Naive B cell (primary cell): Measurements from ENCODE around the gene SEC24D. TPM values are rescaled to one million over a fixed set of nuclear protein-coding genes. Genes with fewer than 3 reads are reported as not detected.
"Not testable (repeated sequence)": the region's sequence is repeated elsewhere in the genome, so short reads cannot be mapped to it uniquely, and the experiment has no call there.

Experiments
- ATAC-seq, 2 donors: fragments of 150-1000 bp; cut with Tn5 transposase; 2 replicates each; pipeline ENCODE4 v1.10.0; 2021; ENCODE audit warnings: low read depth in 2 of 2, mild to moderate bottlenecking in 2 of 2, moderate library complexity in 2 of 2
- DNase-seq: peaks from one replicate; pipeline ENCODE4 v3.0.0; 2022
- H3K27ac Mint-ChIP-seq, 6 donors: one replicate each; pipeline ENCODE4 v1.8.0; 2020 to 2022; ENCODE audit warnings: mild to moderate bottlenecking in 6 of 6, mixed read lengths in 6 of 6, moderate library complexity in 5 of 6, inconsistent platforms in 2 of 6
- H3K27me3 Mint-ChIP-seq, 3 donors: one replicate each; pipeline ENCODE4 v1.8.0; 2021 to 2022; ENCODE audit warnings: mixed read lengths in 3 of 3, mild to moderate bottlenecking in 1 of 3
- H3K36me3 Mint-ChIP-seq, 2 donors: one replicate each; pipeline ENCODE4 v1.8.0; 2020 to 2022; ENCODE audit warnings: mixed read lengths in 2 of 2, inconsistent platforms in 1 of 2, mild to moderate bottlenecking in 1 of 2
- H3K4me1 Mint-ChIP-seq, 3 donors: one replicate each; pipeline ENCODE4 v1.8.0; 2020 to 2022; ENCODE audit warnings: mixed read lengths in 3 of 3, inconsistent platforms in 1 of 3, mild to moderate bottlenecking in 1 of 3, moderate library complexity in 1 of 3
- H3K4me3 Mint-ChIP-seq, 8 donors: one replicate each; pipeline ENCODE4 v1.8.0; 2020 to 2022; ENCODE audit warnings: mild to moderate bottlenecking in 8 of 8, mixed read lengths in 8 of 8, moderate library complexity in 8 of 8, inconsistent platforms in 2 of 8
- H3K9me3 Mint-ChIP-seq, 7 donors: one replicate each; pipeline ENCODE4 v1.8.0; 2020 to 2022; ENCODE audit warnings: mixed read lengths in 7 of 7, mild to moderate bottlenecking in 5 of 7, inconsistent platforms in 2 of 7, moderate library complexity in 1 of 7
- polyA plus RNA-seq, 6 donors: library from polyadenylated mRNA; unstranded; fragments of 300-500 nt; fragmentation: Illumina TruSeq; gene quantifications; one replicate each; pipeline ENCODE4 v1.2.3, GENCODE V29; 2021; ENCODE audit warnings: low read depth in 6 of 6

The SEC24D gene
- polyA plus RNA-seq, 6 donors from 2014 or later = 10.7 to 13.8 (median 11.3) TPM

GRCh38 chr4:118814891-118815290 lies 21.0 kb downstream of the SEC24D start:
- DNase-seq (no peak), ATAC-seq (no peak)
- Mint-ChIP-seq H3K4me1 (no peaks in the 10 kb centered on the region), H3K4me3 (no peak overlapping the region), H3K36me3 (peaks cover 44 to 45% of the 10 kb centered on the region in 2 donors), H3K27me3 (no peaks in the 10 kb centered on the region), H3K9me3 (no peaks in the 10 kb centered on the region), H3K27ac (no peak overlapping the region)

- no peak overlapping the region for H3K4me3 Mint-ChIP-seq
- no peaks in the 10 kb centered on the region for H3K4me1 Mint-ChIP-seq
- peaks cover 46 to 50% of the 10 kb centered on the region in 2 donors for H3K36me3 Mint-ChIP-seq
- no peaks in the 10 kb centered on the region for H3K27me3 Mint-ChIP-seq
- no peak for DNase-seq
- no peak for ATAC-seq
- H3K9me3 Mint-ChIP-seq = no peaks in the 10 kb centered on the region
- H3K27ac Mint-ChIP-seq = no peak overlapping the region
Measured at GRCh38 chr4:118814058-118814457, 21.9 kb downstream of the SEC24D start.

GRCh38 chr4:118813561-118813960 lies 22.4 kb downstream of the SEC24D start:
- no peaks in the 10 kb centered on the region for H3K27me3 Mint-ChIP-seq
- no peak overlapping the region for H3K27ac Mint-ChIP-seq
- H3K4me1 Mint-ChIP-seq = no peaks in the 10 kb centered on the region
- no peak for DNase-seq
- H3K4me3 Mint-ChIP-seq = no peak overlapping the region
- ATAC-seq = no peak
- peaks cover 49 to 54% of the 10 kb centered on the region in 2 donors for H3K36me3 Mint-ChIP-seq
- no peaks in the 10 kb centered on the region for H3K9me3 Mint-ChIP-seq

GRCh38 chr4:118811832-118812231 lies 24.1 kb downstream of the SEC24D start:
- DNase-seq = no peak
- Mint-ChIP-seq H3K9me3 (no peaks in the 10 kb centered on the region), H3K36me3 (peaks cover 51 to 57% of the 10 kb centered on the region in 2 donors), H3K4me3 (no peak overlapping the region), H3K27ac (peak overlapping the region in 2 of 6 donors; percentile 10 to 30), H3K27me3 (no peaks in the 10 kb centered on the region), H3K4me1 (no peaks in the 10 kb centered on the region)
- no peak for ATAC-seq

- H3K4me1 Mint-ChIP-seq = no peaks in the 10 kb centered on the region
- H3K4me3 Mint-ChIP-seq = no peak overlapping the region
- DNase-seq (no peak), ATAC-seq (no peak)
- H3K36me3 Mint-ChIP-seq = peaks cover 51 to 57% of the 10 kb centered on the region in 2 donors
- H3K27me3 Mint-ChIP-seq = no peaks in the 10 kb centered on the region
- H3K9me3 Mint-ChIP-seq = no peaks in the 10 kb centered on the region
- H3K27ac Mint-ChIP-seq = no peak overlapping the region
Measured at GRCh38 chr4:118810991-118811764, 24.7 kb downstream of the SEC24D start.

GRCh38 chr4:118807659-118808058 lies 28.3 kb downstream of the SEC24D start:
- H3K9me3 Mint-ChIP-seq = no peaks in the 10 kb centered on the region
- H3K4me3 Mint-ChIP-seq = no peak overlapping the region
- ATAC-seq (no peak), DNase-seq (no peak)
- no peaks in the 10 kb centered on the region for H3K27me3 Mint-ChIP-seq
- H3K36me3 Mint-ChIP-seq = peaks cover 36 to 37% of the 10 kb centered on the region in 2 donors
- no peak overlapping the region for H3K27ac Mint-ChIP-seq
- H3K4me1 Mint-ChIP-seq = no peaks in the 10 kb centered on the region

- Mint-ChIP-seq H3K36me3 (peaks cover 20 to 24% of the 10 kb centered on the region in 2 donors), H3K4me1 (no peaks in the 10 kb centered on the region), H3K4me3 (no peak overlapping the region), H3K27ac (peak overlapping the region in 1 of 6 donors; percentile 80), H3K27me3 (no peaks in the 10 kb centered on the region), H3K9me3 (no peaks in the 10 kb centered on the region)
- ATAC-seq (no peak), DNase-seq (no peak)
Measured at GRCh38 chr4:118803253-118803652, 32.7 kb downstream of the SEC24D start.

- peak overlapping the region in 1 of 6 donors; percentile 21 for H3K27ac Mint-ChIP-seq
- peaks cover 22 to 27% of the 10 kb centered on the region in 2 donors for H3K36me3 Mint-ChIP-seq
- DNase-seq = no peak
- no peaks in the 10 kb centered on the region for H3K27me3 Mint-ChIP-seq
- no peaks in the 10 kb centered on the region for H3K4me1 Mint-ChIP-seq
- ATAC-seq = no peak
- H3K9me3 Mint-ChIP-seq = no peaks in the 10 kb centered on the region
- no peak overlapping the region for H3K4me3 Mint-ChIP-seq
Measured at GRCh38 chr4:118801895-118802575, 33.9 kb downstream of the SEC24D start.

GRCh38 chr4:118799231-118799942 lies 36.5 kb downstream of the SEC24D start:
- H3K27ac Mint-ChIP-seq = peak overlapping the region in 1 of 6 donors; percentile 6
- H3K27me3 Mint-ChIP-seq = no peaks in the 10 kb centered on the region
- no peak overlapping the region for H3K4me3 Mint-ChIP-seq
- DNase-seq (no peak), ATAC-seq (no peak)
- no peaks in the 10 kb centered on the region for H3K4me1 Mint-ChIP-seq
- H3K36me3 Mint-ChIP-seq = peaks cover 23 to 32% of the 10 kb centered on the region in 2 donors
- no peaks in the 10 kb centered on the region for H3K9me3 Mint-ChIP-seq

GRCh38 chr4:118798658-118799057 lies 37.3 kb downstream of the SEC24D start:
- ATAC-seq = no peak
- no peaks in the 10 kb centered on the region for H3K27me3 Mint-ChIP-seq
- peak overlapping the region in 1 of 6 donors; percentile 6 for H3K27ac Mint-ChIP-seq
- DNase-seq = no peak
- no peak overlapping the region for H3K4me3 Mint-ChIP-seq
- no peaks in the 10 kb centered on the region for H3K4me1 Mint-ChIP-seq
- H3K9me3 Mint-ChIP-seq = no peaks in the 10 kb centered on the region
- H3K36me3 Mint-ChIP-seq = peaks cover 23 to 32% of the 10 kb centered on the region in 2 donors

- H3K36me3 Mint-ChIP-seq = peaks cover 23 to 32% of the 10 kb centered on the region in 2 donors
- no peak overlapping the region for H3K27ac Mint-ChIP-seq
- no peak overlapping the region for H3K4me3 Mint-ChIP-seq
- H3K4me1 Mint-ChIP-seq = no peaks in the 10 kb centered on the region
- no peaks in the 10 kb centered on the region for H3K9me3 Mint-ChIP-seq
- ATAC-seq (no peak), DNase-seq (no peak)
- no peaks in the 10 kb centered on the region for H3K27me3 Mint-ChIP-seq
Measured at GRCh38 chr4:118797558-118798142, 38.3 kb downstream of the SEC24D start.

- not testable (repeated sequence) for ATAC-seq, H3K4me1 Mint-ChIP-seq, H3K27me3 Mint-ChIP-seq, H3K4me3 Mint-ChIP-seq, DNase-seq, H3K9me3 Mint-ChIP-seq
- Mint-ChIP-seq H3K36me3 (peaks cover 8 to 14% of the 10 kb centered on the region in 2 donors), H3K27ac (peak overlapping the region in 1 of 6 donors; percentile 44)
Measured at GRCh38 chr4:118791690-118792446, 44.1 kb downstream of the SEC24D start.

- Mint-ChIP-seq H3K4me1 (no peaks in the 10 kb centered on the region), H3K9me3 (no peaks in the 10 kb centered on the region), H3K36me3 (peaks cover 0 to 10% of the 10 kb centered on the region in 2 donors), H3K27me3 (no peaks in the 10 kb centered on the region), H3K27ac (no peak overlapping the region), H3K4me3 (no peak overlapping the region)
- ATAC-seq (no peak), DNase-seq (no peak)
Measured at GRCh38 chr4:118790544-118790943, 45.4 kb downstream of the SEC24D start.
